ENCODE results near the gene PRDM8.
"Not testable (repeated sequence)": the region's sequence is repeated elsewhere in the genome, so short reads cannot be mapped to it uniquely, and the experiment has no call there.

PRDM8 gene

DNA sequence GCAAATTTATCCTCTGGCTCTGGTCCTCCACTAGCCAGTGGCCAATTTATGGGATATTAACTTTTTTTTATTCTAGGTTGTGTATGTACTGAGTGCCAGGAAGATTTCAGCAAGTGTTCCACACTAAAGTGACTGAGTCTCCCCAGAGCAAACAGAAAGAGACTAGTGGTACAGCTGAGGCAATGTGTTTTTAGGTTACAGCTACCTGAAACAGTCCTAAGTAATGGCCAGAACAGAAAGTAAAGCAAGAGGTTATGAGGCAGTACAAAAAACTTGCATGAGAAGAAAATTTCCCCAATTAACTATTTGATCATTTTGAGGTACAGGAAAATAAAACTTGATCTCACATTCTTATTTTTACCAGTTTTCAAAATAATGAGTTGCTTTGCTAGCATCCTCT lies 31.2 kb downstream of the PRDM8 start:
- DNase-seq (ENCODE audit: low read depth): no peak

DNA sequence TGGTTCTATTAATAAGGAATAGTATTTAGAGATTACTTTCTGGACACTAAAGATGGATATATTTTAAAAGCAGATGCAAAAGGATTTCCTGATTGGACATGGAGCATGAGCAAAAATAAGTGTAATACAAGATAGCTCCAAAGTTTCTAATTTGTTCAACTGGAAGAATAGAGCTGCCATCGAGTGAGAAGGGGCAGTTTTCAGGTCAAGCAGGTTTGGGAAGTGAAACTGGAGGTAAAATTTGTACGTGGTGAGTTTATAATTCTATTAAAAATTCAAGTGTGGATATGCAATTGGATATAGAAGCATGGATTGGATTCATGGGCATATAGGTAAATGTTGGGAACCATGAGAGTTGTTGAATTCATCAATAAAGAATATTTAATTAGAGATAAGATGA lies 31.8 kb downstream of the PRDM8 start:
- DNase-seq (ENCODE audit: low read depth): no peak

DNA sequence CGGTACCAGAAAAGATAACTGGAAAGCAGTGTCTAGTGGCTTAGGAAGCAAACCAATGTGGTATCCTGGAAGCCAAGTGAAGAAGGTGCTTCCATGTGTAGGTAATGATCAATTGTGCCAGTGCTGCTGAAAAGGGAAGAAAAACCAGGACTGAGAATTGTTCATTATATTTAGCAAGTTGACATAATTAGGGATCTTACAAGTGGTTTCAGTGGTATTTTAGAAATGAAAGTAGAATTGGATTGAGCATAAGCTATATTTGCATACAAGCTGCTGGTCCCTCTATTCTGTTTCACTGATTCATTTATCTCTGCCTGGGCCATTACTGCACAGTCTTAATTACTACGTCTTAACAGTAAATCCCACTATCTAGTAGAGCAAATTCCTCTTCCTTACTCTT lies 32.3 kb downstream of the PRDM8 start:
- DNase-seq (ENCODE audit: low read depth): no peak

DNA sequence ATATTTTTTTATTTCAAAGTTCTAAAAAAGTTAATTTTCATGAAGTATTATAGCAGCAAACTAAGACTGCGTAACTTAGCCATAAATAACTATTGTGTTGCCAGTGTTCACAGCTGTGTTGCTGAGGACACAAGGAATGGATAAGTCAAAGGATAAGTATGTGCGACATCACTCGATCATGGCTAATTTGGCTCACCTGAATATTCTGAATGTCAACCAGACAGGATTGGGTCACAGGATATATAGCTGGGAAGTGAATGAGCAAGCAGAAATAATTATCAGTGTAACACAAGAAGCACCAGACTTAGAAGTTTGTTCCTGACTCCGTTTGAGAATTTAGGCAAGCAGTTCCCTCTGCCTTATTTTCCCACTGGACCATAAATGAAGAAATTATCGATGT lies 33.9 kb downstream of the PRDM8 start:
- no peak for DNase-seq (ENCODE audit: low read depth)

DNA sequence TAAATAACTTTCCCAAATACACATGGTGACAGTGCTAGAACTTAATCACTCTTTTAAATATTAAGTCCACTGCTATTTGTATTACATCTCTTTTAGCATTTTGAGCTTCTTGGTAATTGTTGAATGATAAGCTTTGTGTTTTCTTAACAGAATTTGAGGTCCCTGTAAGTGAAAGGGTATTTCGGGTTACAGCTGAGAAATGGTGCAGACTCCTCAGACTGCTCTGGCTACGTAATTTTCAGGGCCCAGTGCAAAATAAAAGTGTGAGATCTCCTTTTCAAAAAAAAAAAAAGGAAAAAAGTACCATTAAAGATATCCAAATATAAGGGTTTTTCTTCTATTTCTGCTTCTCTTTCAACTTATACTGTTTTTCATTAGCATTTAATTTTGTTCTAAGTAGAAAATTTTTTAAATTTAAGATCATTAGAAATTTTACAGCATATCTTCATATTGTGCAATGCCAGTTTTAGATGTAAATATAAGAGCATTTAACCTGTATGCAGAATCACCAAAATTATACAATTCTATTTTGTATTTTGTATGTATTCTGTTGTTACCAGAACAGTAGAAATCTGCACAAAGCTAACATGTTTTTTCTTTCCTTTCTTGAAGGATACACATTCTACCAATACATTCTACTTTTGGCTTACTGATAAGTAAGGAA lies 35.5 kb downstream of the PRDM8 start:
- no peak for DNase-seq (ENCODE audit: low read depth)

- DNase-seq (ENCODE audit: low read depth): no peak
Measured at GRCh38 chr4:80233390-80233789, 36.1 kb downstream of the PRDM8 start.

- no peak for DNase-seq (ENCODE audit: low read depth)
Measured at GRCh38 chr4:80235451-80235850, 38.1 kb downstream of the PRDM8 start.

- no peak for DNase-seq (ENCODE audit: low read depth)
Measured at GRCh38 chr4:80237992-80238391, 40.7 kb downstream of the PRDM8 start.

DNA sequence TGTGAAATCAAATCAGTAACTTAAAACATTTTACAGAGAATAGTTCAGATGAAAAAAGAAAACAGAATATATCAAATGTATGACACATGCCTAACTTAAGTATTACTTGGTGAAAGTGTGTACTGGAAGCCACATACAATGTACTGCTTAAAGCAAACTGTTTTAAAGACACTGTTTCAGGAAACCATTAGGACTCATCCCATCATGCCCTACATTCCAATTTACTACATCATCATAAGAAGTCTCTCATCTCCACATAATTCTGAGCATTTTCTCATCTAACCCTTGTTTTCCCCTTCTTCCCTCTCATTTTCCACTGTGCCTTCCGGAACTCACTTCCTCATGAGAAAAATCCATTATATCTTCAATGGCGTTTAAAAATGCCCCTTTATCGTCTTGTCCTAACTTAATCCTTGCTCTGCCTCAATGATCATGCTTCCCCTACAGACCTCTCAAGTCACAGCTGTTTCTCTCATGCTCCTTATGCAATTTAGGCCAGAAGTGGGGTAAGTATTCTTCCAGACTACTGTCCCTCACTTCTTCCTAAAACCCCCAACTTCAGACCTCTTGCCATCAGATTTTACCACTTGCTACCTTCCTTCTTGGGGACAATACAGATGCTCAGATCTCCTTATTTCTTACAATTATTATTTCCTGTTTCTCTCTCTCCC lies 42.3 kb downstream of the PRDM8 start:
- no peak for DNase-seq (ENCODE audit: low read depth)

DNA sequence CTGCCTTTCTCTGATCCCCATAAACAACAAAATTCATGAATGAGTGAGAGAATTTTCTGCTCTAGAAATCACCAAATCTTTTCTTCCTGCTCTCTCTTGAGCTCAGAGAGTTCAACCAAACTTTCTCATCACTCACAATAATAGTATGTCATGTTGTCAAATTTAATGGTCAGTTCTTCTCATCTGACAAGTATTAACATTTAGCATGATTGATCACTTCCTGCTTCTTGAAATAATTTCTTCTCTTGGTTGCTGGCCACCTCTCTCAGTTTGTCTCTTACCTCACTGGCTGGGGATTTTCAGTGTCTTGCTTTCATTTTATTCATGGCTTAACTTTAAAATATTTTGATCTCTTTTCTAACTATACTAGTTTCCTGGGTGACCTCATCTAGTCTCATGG lies 43.7 kb downstream of the PRDM8 start:
- DNase-seq (ENCODE audit: low read depth): no peak

DNA sequence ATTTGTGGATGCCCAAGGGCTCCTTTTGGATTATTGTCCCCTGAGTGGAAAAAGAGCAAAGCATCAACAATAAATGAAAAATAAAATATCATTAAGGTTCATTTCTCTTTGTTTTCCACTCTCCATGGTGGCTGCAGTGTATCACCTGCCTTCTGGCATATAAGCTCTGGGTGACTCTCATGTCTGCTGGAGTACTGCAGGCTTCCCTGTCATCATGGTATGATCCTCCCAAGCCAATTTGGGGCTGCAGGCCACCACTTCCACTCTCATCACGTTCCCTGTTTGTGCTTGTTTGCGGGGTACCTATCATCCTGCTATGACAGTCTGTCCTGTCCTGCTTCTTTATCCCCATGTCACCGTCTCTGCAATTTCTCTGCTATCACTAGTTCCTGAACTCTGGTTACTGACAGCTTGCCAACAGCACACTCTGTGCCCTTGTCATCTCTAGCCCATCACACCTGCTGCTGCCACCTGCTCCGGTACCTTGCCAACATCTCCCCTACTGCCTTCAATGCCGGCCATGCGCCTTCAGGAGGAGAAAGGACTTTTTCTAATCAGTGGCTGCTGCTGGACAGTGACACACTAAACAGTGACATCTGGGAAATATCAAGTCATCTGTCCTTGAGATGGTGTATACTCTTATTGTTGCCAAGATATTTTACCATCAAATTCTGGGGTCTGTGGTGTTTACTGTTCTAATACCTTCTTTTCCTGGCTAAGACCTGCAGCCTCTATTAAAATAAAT lies 46.1 kb downstream of the PRDM8 start:
- no peak for DNase-seq (ENCODE audit: low read depth)

GRCh38 chr4:80247484-80247883 lies 50.2 kb downstream of the PRDM8 start:
- DNase-seq (ENCODE audit: low read depth): not testable (repeated sequence)

GRCh38 chr4:80249144-80249543 lies 51.8 kb downstream of the PRDM8 start:
- no peak for DNase-seq (ENCODE audit: low read depth)

- no peak for DNase-seq (ENCODE audit: low read depth)
Measured at GRCh38 chr4:80252427-80252826, 55.1 kb downstream of the PRDM8 start.

- no peak for DNase-seq (ENCODE audit: low read depth)
Measured at GRCh38 chr4:80252953-80253352, 55.6 kb downstream of the PRDM8 start.

DNA sequence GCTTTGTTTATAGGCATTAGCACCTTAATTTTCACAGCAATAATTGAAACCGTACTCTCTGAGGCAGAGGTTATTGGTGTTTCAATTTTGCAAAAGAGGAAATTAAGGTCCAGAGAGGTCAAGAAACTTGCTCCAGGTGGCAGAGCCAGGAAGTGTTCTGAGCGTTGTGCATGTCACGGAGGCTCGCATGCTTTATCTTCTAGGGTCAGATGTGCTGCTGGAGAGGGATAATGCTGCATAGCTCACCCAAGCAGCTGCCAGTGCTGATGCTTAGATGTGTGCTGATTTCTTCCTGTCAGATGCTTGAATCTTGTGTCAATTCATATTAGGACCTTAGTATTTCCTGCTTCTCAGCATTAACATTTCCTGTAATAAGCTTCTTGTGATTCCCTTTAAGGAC lies 56.2 kb downstream of the PRDM8 start:
- no peak for DNase-seq (ENCODE audit: low read depth)
